Measurements from ENCODE around the gene SPHKAP.
"Not testable (repeated sequence)": the region's sequence is repeated elsewhere in the genome, so short reads cannot be mapped to it uniquely, and the experiment has no call there.

- TF ChIP-seq CTCF, POLR2AphosphoS5, POLR2A, EP300 (IDR thresholded peaks at IDR 0.05): not testable (repeated sequence)
These were observed 37.1 kb upstream of the SPHKAP start for GRCh38 chr2:228218593-228218992.
